Neural cell (in vitro differentiated cells): Measurements from ENCODE around the gene PLA2G5.

Experiments used
- CTCF ChIP-seq: fragments of 450-650 bp; IDR thresholded peaks from 2 replicates; pipeline ENCODE4 v1.5.1; 2014; ENCODE audit warnings: antibody characterized with exemption, mild to moderate bottlenecking, moderate library complexity; ENCODE audit not compliant: poor library complexity, severe bottlenecking
- EP300 ChIP-seq: fragments of 450-650 bp; conservative IDR thresholded peaks from 2 replicates; pipeline ENCODE4 v1.6.1; 2014; ENCODE audit warnings: antibody characterized with exemption, mild to moderate bottlenecking, moderate library complexity; ENCODE audit not compliant: poor library complexity, severe bottlenecking
- EZH2 ChIP-seq: fragments of 200-600, 300-800 bp; shearing (Covaris generic), sonication (generic); IDR thresholded peaks from 2 replicates; pipeline ENCODE4 v1.6.1; 2014; ENCODE audit warnings: antibody characterized with exemption, low read length, borderline replicate concordance, mild to moderate bottlenecking; ENCODE audit not compliant: insufficient read depth, poor library complexity, severe bottlenecking
- MXI1 ChIP-seq: fragments of 450-650 bp; conservative IDR thresholded peaks from 2 replicates; pipeline ENCODE4 v1.6.1; 2014; ENCODE audit warnings: antibody characterized with exemption, mild to moderate bottlenecking; ENCODE audit not compliant: poor library complexity, severe bottlenecking
- POLR2AphosphoS5 ChIP-seq: IDR thresholded peaks from 2 replicates; pipeline ENCODE4 v1.6.1; 2012
- RAD21 ChIP-seq: fragments of 450-650 bp; conservative IDR thresholded peaks from 2 replicates; pipeline ENCODE4 v1.6.1; 2014; ENCODE audit warnings: antibody characterized with exemption, mild to moderate bottlenecking, moderate library complexity
- TAF1 ChIP-seq: IDR thresholded peaks from 2 replicates; pipeline ENCODE4 v1.6.1; 2012; ENCODE audit warnings: low read depth
- TF ChIP-seq, protein P1 (sequence below): IDR thresholded peaks from 2 replicates; pipeline ENCODE4 v1.6.1; 2012; ENCODE audit warnings: borderline replicate concordance

DNA sequence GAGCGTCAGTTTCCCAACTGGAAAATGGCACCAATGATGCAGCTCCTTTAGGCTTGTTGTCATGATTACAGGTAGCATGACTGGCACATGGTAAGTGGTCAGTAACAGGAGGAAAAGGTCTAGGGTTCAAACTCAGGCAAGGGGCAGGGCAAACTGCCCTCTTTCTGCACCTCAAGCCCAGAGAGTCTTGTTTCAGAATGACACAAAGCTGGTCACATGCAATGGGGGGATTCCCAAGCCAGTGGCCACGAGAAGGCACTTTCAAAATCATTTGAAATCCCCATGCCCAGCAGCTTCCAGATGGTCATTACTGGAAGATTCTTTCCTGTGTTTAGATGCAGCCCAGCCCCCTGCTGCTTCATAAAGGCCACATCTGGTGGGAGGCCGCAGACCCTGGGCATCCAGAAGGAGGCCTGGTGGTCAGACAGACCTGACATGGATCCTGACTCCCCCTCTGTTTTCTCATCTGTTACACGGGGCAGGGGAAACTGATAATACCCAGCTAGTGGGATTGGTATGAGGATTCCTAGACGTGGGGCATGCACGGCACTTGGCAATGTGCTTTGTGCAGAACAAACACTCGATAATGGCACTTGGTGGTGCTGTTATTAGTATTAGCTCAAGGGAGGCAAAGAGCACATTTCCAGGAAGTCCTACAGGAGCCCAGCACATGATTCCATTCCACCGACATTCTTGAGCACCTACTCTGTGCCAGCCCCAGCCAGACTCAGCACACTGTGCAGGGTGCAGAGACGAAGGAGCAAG lies 56.2 kb downstream of the PLA2G5 start:
- TF ChIP-seq TAF1 (no peak), MXI1 (no peak), CTCF (no peak), EP300 (no peak), RAD21 (no peak), EZH2 (no peak), POLR2AphosphoS5 (no peak)
- TF ChIP-seq, protein P1, sequence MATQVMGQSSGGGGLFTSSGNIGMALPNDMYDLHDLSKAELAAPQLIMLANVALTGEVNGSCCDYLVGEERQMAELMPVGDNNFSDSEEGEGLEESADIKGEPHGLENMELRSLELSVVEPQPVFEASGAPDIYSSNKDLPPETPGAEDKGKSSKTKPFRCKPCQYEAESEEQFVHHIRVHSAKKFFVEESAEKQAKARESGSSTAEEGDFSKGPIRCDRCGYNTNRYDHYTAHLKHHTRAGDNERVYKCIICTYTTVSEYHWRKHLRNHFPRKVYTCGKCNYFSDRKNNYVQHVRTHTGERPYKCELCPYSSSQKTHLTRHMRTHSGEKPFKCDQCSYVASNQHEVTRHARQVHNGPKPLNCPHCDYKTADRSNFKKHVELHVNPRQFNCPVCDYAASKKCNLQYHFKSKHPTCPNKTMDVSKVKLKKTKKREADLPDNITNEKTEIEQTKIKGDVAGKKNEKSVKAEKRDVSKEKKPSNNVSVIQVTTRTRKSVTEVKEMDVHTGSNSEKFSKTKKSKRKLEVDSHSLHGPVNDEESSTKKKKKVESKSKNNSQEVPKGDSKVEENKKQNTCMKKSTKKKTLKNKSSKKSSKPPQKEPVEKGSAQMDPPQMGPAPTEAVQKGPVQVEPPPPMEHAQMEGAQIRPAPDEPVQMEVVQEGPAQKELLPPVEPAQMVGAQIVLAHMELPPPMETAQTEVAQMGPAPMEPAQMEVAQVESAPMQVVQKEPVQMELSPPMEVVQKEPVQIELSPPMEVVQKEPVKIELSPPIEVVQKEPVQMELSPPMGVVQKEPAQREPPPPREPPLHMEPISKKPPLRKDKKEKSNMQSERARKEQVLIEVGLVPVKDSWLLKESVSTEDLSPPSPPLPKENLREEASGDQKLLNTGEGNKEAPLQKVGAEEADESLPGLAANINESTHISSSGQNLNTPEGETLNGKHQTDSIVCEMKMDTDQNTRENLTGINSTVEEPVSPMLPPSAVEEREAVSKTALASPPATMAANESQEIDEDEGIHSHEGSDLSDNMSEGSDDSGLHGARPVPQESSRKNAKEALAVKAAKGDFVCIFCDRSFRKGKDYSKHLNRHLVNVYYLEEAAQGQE: no peak
